HG02970 (cell line): Measurements from ENCODE around the gene SATL1.
"Not testable (repeated sequence)": the region's sequence is repeated elsewhere in the genome, so short reads cannot be mapped to it uniquely, and the experiment has no call there.

Experiments
- ATAC-seq: cut with Tn5 transposase; IDR thresholded peaks from one replicate; pipeline ENCODE4 v1.9.1; 2021; ENCODE audit warnings: mild to moderate bottlenecking, moderate library complexity, moderate number of reproducible peaks; ENCODE audit not compliant: unreplicated experiment, low FRiP score

SATL1 gene

DNA sequence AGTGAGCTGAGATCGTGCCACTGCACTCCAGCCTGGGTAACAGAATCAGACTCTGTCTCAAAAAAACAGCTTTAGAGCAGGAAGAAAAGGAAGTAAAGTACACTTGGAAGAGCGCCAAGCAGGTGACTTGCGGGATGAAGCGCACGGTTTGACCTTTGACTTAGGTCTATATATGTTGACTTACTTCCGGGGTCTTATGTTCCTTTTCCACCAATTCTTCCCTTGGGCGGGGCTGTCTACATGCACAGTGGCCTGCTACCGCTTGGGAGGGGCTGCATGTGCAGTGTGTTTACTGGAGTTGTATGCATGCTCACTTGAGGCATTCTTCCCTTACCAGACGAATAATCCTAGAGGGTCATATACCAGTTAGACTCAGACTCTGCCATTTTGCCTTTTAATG lies 131.3 kb downstream of the SATL1 start:
- ATAC-seq: no peak

DNA sequence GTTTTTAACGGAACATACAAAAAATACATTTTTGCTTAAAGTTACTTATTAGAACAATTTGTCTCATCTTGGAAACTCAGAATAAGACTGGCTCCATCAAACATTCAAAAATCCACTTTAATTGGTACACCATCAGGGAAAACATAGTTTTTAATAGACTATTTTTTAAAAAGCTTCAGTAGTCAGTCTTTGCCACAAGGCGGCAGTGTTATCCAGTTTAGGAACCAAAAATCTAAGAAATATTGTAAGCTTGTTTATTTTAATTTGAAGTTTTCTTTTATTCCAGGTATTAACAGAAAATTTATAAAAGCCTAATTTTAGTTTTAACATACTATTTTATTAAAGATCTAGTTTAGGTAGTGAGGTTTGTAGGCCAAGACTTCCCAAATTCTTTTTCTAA lies 132.2 kb downstream of the SATL1 start:
- ATAC-seq: no peak

DNA sequence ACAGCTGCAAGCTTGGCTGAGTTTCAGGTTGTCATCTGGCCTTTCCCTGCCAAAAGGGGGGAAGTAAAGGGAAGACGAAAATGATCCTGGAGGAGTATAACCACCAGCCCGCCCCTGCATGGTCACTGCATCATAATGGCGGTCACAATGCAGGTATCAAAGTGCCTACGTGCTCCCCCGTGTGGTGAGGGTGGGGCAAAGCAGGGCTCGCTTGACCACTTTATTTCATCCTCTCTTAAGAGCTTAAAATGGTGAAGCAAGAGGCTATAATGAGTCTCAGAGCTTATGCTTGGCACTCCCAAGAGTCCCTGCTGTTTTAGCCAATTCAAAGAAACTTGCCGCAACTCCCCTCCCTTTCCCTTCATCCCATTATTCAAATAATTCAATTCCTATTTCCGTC lies 134.3 kb downstream of the SATL1 start:
- ATAC-seq: no peak

DNA sequence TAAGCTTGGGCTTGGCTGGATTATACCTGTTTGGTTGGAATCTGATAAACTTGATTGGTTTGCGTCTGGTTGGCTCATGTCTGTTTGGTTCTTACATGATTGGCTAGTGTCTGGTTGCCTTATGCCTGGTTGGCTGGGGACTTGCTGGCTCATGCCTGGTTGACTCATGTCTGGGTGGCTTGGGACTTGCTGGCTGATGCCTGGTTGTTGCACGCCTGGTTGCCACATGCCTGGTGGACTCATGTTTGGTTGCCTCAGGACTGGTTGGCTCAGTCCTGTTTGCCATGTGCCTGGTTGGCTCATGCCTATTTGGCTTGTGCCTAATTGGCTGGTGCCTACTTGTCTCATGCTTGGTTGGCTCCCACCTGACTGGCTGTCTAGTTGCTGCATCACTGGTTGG lies 135.4 kb downstream of the SATL1 start:
- no peak for ATAC-seq

DNA sequence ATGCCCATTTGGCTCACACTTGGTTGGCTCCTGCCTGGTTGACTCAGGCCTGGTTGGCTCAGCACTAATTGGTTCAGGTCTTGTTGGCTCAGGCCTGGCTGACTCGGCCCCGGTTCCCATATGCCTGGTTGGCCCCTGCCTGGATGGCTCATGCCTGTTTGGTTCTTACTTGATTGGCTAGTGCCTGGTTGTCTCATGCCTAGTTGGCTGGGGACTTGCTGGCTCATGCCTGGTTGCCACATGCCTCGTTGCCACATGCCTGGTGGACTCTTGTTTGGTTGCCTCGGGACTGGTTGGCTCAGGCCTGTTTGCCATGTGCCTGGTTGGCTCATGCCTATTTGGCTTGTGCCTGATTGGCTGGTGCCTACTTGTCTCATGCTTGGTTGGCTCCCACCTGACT lies 136.2 kb downstream of the SATL1 start:
- no peak for ATAC-seq

DNA sequence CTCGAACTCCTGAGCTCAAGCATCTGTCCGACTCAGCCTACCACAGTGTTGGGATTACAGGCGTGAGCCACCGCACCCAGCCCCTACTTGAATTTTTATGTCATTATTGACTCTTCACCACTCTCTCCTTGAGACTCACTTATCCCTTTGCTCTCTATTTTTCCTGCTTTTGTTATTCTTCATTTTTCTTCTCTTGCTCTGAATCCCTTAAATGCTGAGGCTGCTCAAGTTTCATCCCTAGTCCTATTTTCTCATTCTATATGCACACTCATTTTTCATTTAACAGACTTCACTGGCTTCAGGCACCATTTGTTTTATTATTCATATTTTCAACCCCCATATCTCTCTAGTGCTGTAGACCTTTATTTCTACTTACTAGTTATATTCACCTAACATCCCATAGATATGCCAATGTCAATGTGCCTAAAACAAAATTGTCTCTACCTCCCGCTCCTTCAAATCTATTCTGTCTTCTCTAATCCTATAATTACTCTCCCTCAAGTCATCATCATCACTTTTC lies 154.2 kb downstream of the SATL1 start:
- ATAC-seq: no peak

DNA sequence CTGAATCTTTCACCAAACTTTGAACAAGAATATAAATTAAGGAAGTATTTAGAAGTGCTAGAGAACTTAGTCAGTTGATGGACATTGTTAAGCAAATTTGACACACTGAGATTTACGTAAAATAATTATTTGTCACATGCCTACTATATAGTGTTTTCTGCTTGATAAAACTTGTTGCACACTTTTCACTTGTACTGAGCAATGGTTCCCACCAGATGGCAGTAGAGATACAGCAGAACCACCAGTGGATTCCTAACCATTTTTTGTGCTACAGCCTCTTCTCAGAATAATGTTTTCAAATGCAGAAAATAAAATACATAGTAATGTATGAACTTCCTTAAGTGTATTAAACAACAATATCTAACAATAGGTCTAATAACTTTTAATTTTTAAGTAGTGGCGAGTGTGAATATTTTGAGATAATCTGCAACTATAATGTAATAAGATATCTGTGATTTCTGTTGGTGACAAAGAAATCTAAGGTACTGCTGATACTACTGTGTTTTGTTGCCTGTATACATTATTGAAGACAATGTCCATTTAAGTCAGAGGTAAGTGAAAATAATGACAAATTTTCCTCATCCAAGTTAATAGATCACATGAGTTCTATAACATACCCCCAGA lies 158.7 kb downstream of the SATL1 start:
- ATAC-seq: peak; percentile 78

DNA sequence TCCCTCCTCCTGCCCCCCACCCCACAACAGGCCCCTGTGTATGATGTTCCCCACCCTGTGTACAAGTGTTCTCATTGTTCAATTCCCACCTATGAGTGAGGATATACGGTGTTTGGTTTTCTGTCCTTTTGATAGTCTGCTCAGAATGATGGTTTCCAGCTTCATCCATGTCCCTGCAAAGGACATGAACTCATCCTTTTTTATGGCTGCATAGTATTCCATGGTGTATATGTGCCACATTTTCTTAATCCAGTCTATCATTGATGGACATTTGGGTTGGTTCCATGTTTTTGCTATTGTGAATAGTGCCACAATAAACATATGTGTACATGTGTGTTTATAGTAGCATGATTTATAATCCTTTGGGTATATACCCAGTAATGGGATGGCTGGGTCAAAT lies 166.3 kb downstream of the SATL1 start:
- not testable (repeated sequence) for ATAC-seq

DNA sequence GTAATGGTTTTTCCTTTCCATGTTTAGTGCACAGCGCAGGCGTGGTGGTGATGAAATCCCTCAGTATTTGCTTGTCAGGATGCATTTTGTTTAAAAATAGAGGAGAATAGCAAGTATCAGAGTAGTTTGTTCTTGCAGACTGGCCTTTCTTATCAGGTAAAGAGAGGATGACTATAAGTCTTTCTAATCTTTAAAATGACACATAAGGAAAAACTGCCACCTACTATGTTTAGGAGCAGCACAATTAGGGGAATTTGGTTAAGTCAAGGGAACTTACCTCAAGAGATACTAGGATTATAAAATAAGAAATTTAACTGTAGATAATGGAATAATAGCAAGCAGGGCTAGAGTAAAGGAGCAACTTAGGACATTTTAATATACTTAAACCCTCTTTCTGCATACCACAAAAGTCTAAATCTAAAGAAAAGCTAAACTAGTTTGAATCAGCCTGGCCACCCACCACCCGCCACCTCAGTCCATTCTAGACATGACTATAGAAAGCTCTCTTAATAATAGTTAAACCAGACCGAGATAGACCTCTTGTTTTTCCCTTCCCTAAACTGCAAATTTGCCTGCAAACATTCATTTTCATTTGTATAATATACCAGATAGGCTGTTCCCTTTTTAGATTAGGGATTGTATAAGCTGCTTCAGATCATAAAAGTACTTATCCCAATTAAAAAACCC lies 177.9 kb downstream of the SATL1 start:
- no peak for ATAC-seq

DNA sequence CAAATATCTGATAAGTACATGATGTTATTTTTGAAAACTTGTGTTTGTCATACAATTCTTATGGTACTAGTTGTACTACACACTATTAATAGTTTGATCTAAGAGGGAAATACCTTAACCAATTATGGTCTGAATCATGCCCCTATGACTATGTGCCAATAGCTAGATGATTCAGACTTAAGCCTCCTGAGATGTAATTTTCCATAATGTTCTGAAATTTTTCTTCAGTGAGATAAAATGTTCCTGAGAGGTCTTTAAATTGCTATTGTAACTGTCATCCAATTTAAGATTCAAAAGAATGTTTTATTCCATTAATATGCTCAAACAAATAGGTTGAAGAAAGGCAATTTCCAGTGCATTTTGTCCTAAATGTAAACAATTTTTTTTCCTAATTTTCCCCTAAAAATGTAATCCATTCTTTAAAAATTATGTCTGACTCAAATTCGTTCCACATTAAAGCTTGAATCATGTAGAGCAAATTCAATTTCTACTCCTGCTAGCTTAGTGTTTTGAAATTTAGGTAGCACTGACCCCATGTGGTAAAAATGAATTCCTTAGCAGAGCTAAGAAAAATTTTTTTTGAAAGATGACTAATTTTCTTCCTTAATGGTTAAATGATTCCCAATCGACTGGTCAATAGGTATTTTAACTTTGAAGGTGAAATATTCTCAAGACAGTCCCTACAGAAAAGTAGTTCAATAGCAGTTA lies 190.8 kb downstream of the SATL1 start:
- no peak for ATAC-seq

DNA sequence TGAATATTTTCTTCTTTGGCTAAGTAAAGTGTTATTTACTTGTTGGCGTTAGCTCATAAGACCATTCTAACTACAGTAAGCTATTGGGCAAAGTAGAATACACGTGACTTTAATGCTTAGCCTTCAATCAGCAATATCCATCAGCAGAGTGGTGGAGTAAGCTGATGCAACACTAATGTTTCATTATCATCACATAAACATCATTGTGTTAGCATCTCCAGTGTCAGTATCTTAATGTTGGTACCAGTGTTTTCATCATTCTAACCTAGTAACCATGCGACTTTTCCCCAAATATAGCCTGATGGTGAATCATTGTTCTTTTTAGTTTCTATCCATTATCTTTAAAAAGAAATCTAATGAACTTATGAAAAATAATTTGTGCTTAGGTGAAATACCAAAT lies 191.4 kb downstream of the SATL1 start:
- no peak for ATAC-seq

DNA sequence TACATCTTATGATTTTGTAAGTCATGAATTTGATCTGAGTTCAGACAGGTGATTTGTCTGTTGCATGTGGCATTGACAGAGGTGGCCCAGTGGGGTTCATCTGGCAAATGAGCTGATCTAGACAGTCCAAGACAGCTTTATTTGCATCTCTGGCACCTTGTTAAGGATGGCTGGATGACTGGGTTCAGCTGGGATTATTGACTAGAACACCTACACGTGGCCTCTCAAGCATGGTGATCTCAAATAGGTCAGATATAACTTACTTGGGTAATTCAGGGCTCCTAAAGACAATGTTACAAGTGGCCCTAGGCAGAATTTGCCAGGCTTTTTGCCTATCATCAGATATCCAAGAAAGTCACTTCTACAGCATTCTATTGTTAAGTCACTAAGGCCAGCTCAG lies 192.0 kb downstream of the SATL1 start:
- no peak for ATAC-seq
